ENCODE results near the gene TSSK2. TPM values are rescaled to one million over a fixed set of nuclear protein-coding genes. Genes with fewer than 3 reads are reported as not detected.

TSSK2 gene
- polyA plus RNA-seq, 1 donor from 2014 or later = not detected

GRCh38 chr22:19181786-19182471 lies 50.8 kb downstream of the TSSK2 start:
- H3K9me3 ChIP-seq (ENCODE audit: low read length) = no peaks in the 10 kb centered on the region
- H4K20me1 ChIP-seq (ENCODE audit: insufficient read depth) = no peaks in the 10 kb centered on the region
- no peaks in the 10 kb centered on the region for H3K9me2 ChIP-seq (ENCODE audit: insufficient read depth, low read length)
- no peak for TF ChIP-seq RAD21 (conservative IDR thresholded peaks at IDR 0.05)
- TF ChIP-seq REST (IDR thresholded peaks at IDR 0.05; ENCODE audit: borderline replicate concordance) = no peak
- TF ChIP-seq SMC3 (conservative IDR thresholded peaks at IDR 0.05; ENCODE audit: poor library complexity) = no peak
- TF ChIP-seq CTCF (IDR thresholded peaks at IDR 0.05; ENCODE audit: poor library complexity, severe bottlenecking) = no peak
- TF ChIP-seq EP300 (conservative IDR thresholded peaks at IDR 0.05; ENCODE audit: poor library complexity, severe bottlenecking) = no peak
- TF ChIP-seq TAF1 (IDR thresholded peaks at IDR 0.05; ENCODE audit: low read depth) = no peak
- TF ChIP-seq EZH2 (IDR thresholded peaks at IDR 0.05; ENCODE audit: borderline replicate concordance, insufficient read depth, low read length, poor library complexity, severe bottlenecking) = no peak
- TF ChIP-seq MXI1 (conservative IDR thresholded peaks at IDR 0.05; ENCODE audit: poor library complexity, severe bottlenecking) = no peak
- TF ChIP-seq POLR2AphosphoS5 (IDR thresholded peaks at IDR 0.05) = no peak
- H3K36me3 ChIP-seq (ENCODE audit: insufficient read depth, low read length) = no peaks in the 10 kb centered on the region
- H3K9ac ChIP-seq (ENCODE audit: low read length) = no peak overlapping the region
- H3K27ac ChIP-seq (ENCODE audit: low read length) = no peak overlapping the region
- H3K4me3 ChIP-seq (ENCODE audit: low read length) = no peak overlapping the region
- no peaks in the 10 kb centered on the region for H3F3A ChIP-seq (ENCODE audit: insufficient read depth, low read length, poor library complexity, severe bottlenecking)
- no peaks in the 10 kb centered on the region for H3K27me3 ChIP-seq (ENCODE audit: insufficient read depth, low read depth, low read length)
- H2AFZ ChIP-seq (ENCODE audit: low read depth, low read length) = no peak overlapping the region
- no peaks in the 10 kb centered on the region for H3K79me2 ChIP-seq (replicated peaks; ENCODE audit: insufficient read depth, low read length)
- no peak overlapping the region for H3K4me2 ChIP-seq (ENCODE audit: low read length)

Other genes starting within 250 kb of the TSSK2 start
- gene DGCR6, start 225.0 kb upstream of the TSSK2 start, polyA plus RNA-seq = 8.9 and 13.3 TPM in 2 replicates
- gene PRODH, start 195.0 kb upstream of the TSSK2 start, polyA plus RNA-seq = 0.08 and 0.31 TPM in 2 replicates
- 67.1 and 67.7 TPM in 2 replicates for gene DGCR2, start 8.9 kb upstream of the TSSK2 start, polyA plus RNA-seq
- 27.6 and 28.0 TPM in 2 replicates for gene ESS2, start 13.3 kb downstream of the TSSK2 start, polyA plus RNA-seq
- gene GSC2, start 19.0 kb downstream of the TSSK2 start, polyA plus RNA-seq = not detected in 2 replicates
- gene SLC25A1, start 47.4 kb downstream of the TSSK2 start, polyA plus RNA-seq = 81.4 and 89.2 TPM in 2 replicates
- 7.8 and 14.1 TPM in 2 replicates for gene CLTCL1, start 160.4 kb downstream of the TSSK2 start, polyA plus RNA-seq

All from neural cell (in vitro differentiated cells).